K562 (cell line): ENCODE measurements around the gene TXNL4A. TPM values are rescaled to one million over a fixed set of nuclear protein-coding genes. Genes with fewer than 3 reads are reported as not detected.
A peak's percentile ranks its signal among the peaks of the same experiment; 100 is the strongest.

Source experiments
- ATAC-seq: fragments of 200-7000 bp; cut with Tn5 transposase; 3 replicates; pipeline ENCODE4 v1.9.1; 2020; ENCODE audit warnings: moderate library complexity
- BruUV-seq: library from RNA; stranded (reverse); fragments of 400-500 nt; replicated peaks from 2 replicates; lab custom pipeline; 2021; lab: Mats Ljungman, UMichigan
- CTCF ChIA-PET: fragments of 300-600 bp; formaldehyde crosslinking; extraction: SDS; loops from one replicate; lab custom pipeline; 2021; ENCODE audit warnings: low intra/inter-chr PET ratio; lab: Yijun Ruan, JAX
- POLR2A ChIA-PET: fragments of 300-600, 350-650 bp; sonication (Branson Sonifier 250); formaldehyde crosslinking; extraction: SDS; loops from one replicate; lab custom pipeline; 2021; ENCODE audit warnings: antibody characterized with exemption, inconsistent platforms; lab: Yijun Ruan, JAX
- DNase-seq, 4 experiments: peaks; one replicate each; pipeline versions ENCODE4 v3.0.0 to v3.0.0-alpha.2; 2011 to 2018; ENCODE audit warnings: low spot score in 3 of 4, mixed read lengths in 3 of 4; ENCODE audit errors: extremely low read depth in 1 of 4
- FAIRE-seq: peaks from 2 replicates; lab custom pipeline; 2011; peaks lifted over from hg19 to GRCh38; lab: Jason Lieb, UNC
- H2AFZ ChIP-seq: 2 replicates; pipeline ENCODE4 v1.6.0; 2011; ENCODE audit warnings: low read depth, low read length, control low read depth, inconsistent platforms
- H3K27ac ChIP-seq: fragments of 200-600 bp; 3 replicates; pipeline ENCODE4 v1.8.0; 2011; ENCODE audit warnings: low read depth, mild to moderate bottlenecking, control low read depth, inconsistent platforms, low read length, moderate library complexity, mixed read lengths; ENCODE audit errors: extremely low read depth
- H3K27me3 ChIP-seq, 2 experiments: fragments of 300-600 bp in 1 of 2; 2 replicates in 1 of 2; 3 replicates in 1 of 2; pipeline versions ENCODE4 v1.6.0 to v1.8.0; 2011; ENCODE audit warnings: inconsistent platforms in 2 of 2, low read length in 2 of 2, mild to moderate bottlenecking in 1 of 2, mixed read lengths in 1 of 2, moderate library complexity in 1 of 2; ENCODE audit not compliant: control insufficient read depth in 2 of 2, insufficient read depth in 2 of 2
- H3K36me3 ChIP-seq: fragments of 300-600 bp; 3 replicates; pipeline ENCODE4 v1.8.0; 2011; ENCODE audit warnings: mild to moderate bottlenecking, low read length, inconsistent platforms; ENCODE audit not compliant: control insufficient read depth, insufficient read depth
- H3K4me1 ChIP-seq, 2 experiments: fragments of 200-600 bp in 1 of 2; replicated peaks in 1 of 2; 2 replicates in 1 of 2; 3 replicates in 1 of 2; pipeline versions ENCODE4 v1.5.1 to v1.8.0; 2011; ENCODE audit warnings: inconsistent platforms in 2 of 2, low read length in 2 of 2, mild to moderate bottlenecking in 1 of 2, mixed read lengths in 1 of 2, moderate library complexity in 1 of 2; ENCODE audit not compliant: control insufficient read depth in 2 of 2, insufficient read depth in 2 of 2
- H3K4me2 ChIP-seq: 2 replicates; pipeline ENCODE4 v1.6.1; 2011; ENCODE audit warnings: low read length, control low read depth, inconsistent platforms, mixed read lengths; ENCODE audit not compliant: insufficient read depth
- H3K4me3 ChIP-seq: fragments of 200-600 bp; sonication (generic), shearing (Covaris generic); 2 replicates; pipeline ENCODE4 v1.5.1; 2016; ENCODE audit warnings: control low read depth, inconsistent platforms
- H3K79me2 ChIP-seq: fragments of 200-600 bp; 3 replicates; pipeline ENCODE4 v1.8.0; 2011; ENCODE audit warnings: low read length, inconsistent platforms; ENCODE audit not compliant: control insufficient read depth, insufficient read depth
- H3K9ac ChIP-seq, 2 experiments: 2 replicates each; pipeline versions ENCODE4 v1.6.0 to v1.6.1; 2011; ENCODE audit warnings: low read depth in 2 of 2, low read length in 2 of 2, control low read depth in 1 of 2, inconsistent platforms in 1 of 2, mild to moderate bottlenecking in 1 of 2, mixed read lengths in 1 of 2; ENCODE audit not compliant: insufficient read depth in 1 of 2
- H3K9me1 ChIP-seq: one replicate; pipeline ENCODE4 v1.6.0; 2011; ENCODE audit warnings: inconsistent platforms, mild to moderate bottlenecking, low read length, moderate library complexity; ENCODE audit not compliant: control insufficient read depth, insufficient read depth
- H3K9me3 ChIP-seq: replicated peaks from 2 replicates; pipeline ENCODE4 v1.5.1; 2011; ENCODE audit warnings: low read depth, low read length, inconsistent platforms; ENCODE audit not compliant: control insufficient read depth, insufficient read depth
- H4K20me1 ChIP-seq: replicated peaks from 2 replicates; pipeline ENCODE4 v1.6.1; 2011; ENCODE audit warnings: low read length, inconsistent platforms, mixed read lengths; ENCODE audit not compliant: control insufficient read depth, insufficient read depth
- GATAD2B ChIP-seq: fragments of 450-650 bp; IDR thresholded peaks from 2 replicates; pipeline ENCODE4 v1.6.1; 2017; ENCODE audit warnings: mild to moderate bottlenecking, borderline replicate concordance
- HNRNPUL1 ChIP-seq: fragments of 200-400 bp; formaldehyde crosslinking; IDR thresholded peaks from 2 replicates; pipeline ENCODE4 v1.6.1; 2017; ENCODE audit warnings: low read length
- HOXB6 ChIP-seq: fragments of 250-450 bp; sonication (Bioruptor Pico); IDR thresholded peaks from 2 replicates; pipeline ENCODE4 v1.5.1; 2022; ENCODE audit warnings: mild to moderate bottlenecking, borderline replicate concordance
- JUN ChIP-seq, 2 experiments: sonication (generic) in 1 of 2; formaldehyde crosslinking in 1 of 2; IDR thresholded peaks; 2 replicates each; pipeline versions ENCODE4 v1.6.1 to v1.8.0; 2012 to 2022; ENCODE audit warnings: borderline replicate concordance in 2 of 2, mild to moderate bottlenecking in 2 of 2, improper control_type of control experiment in 1 of 2, low read depth in 1 of 2, low read length in 1 of 2, missing genetic modification reagents in 1 of 2
- NCOA6 ChIP-seq: fragments of 450-650 bp; IDR thresholded peaks from 2 replicates; pipeline ENCODE4 v1.6.1; 2017; ENCODE audit warnings: mild to moderate bottlenecking
- POLR3G ChIP-seq: IDR thresholded peaks from 2 replicates; pipeline ENCODE4 v1.6.1; 2011; ENCODE audit not compliant: insufficient read length, insufficient replicate concordance; ENCODE audit errors: extremely low read depth
- ZNF695 ChIP-seq: fragments of 450-650 bp; formaldehyde crosslinking; IDR thresholded peaks from 2 replicates; pipeline ENCODE4 v1.4.0; 2020; ENCODE audit warnings: mild to moderate bottlenecking, moderate library complexity
- WGBS: fragments of 100-300 bp; shearing (Covaris generic); methylation state at CpG from one replicate; pipeline ENCODE4 v1.1.6; 2016; ENCODE audit warnings: low coverage, mixed read lengths; ENCODE audit not compliant: insufficient coverage; ENCODE audit errors: missing lambda C conversion rate; 5-methylcytosine and 5-hydroxymethylcytosine counted together
- in situ Hi-C: fragments of 300-500 bp; cut with MboI; formaldehyde crosslinking; loops from 4 replicates; pipeline ENCODE4 v1.15.0; 2018; ENCODE audit warnings: inconsistent platforms, mixed read lengths
- intact Hi-C: fragments of 100-400 bp; cut with micrococcal nuclease; formaldehyde crosslinking; loops from 2 replicates; pipeline ENCODE4 v1.14.2; 2022
- polyA plus RNA-seq, 8 experiments: library from polyadenylated mRNA; depleted of rRNA in 4 of 8; stranded (reverse) in 5 of 8; unstranded in 3 of 8; fragments of >200 nt; fragmentation: Nextera tagmentation in 2 of 8; fragmentation: Illumina TruSeq in 1 of 8; extraction: Ambion mirVana in 2 of 8; extraction: Trizol in 1 of 8; gene quantifications; 2 replicates each; pipeline versions ENCODE4 v1.2.1 to v1.2.3, GENCODE V29; 2011 to 2014; ENCODE audit warnings: inconsistent platforms in 1 of 8, missing spikeins in 1 of 8
- total RNA-seq, 7 experiments: library from RNA; depleted of rRNA in 6 of 7; stranded (reverse); fragments of >200 nt in 6 of 7; fragmentation: Illumina TruSeq in 2 of 7; extraction: Trizol in 2 of 7; gene quantifications; 2 replicates each; pipeline versions ENCODE4 v1.2.1 to v1.2.3, GENCODE V29; 2011 to 2021; ENCODE audit warnings: low replicate concordance in 1 of 7
- TF ChIP-seq, protein P1 (sequence below): fragments of 250-450 bp; sonication (Bioruptor Pico); IDR thresholded peaks from 2 replicates; pipeline ENCODE4 v1.5.1; 2021; ENCODE audit warnings: mild to moderate bottlenecking
- TF ChIP-seq, protein P2 (sequence below): fragments of 450-650 bp; IDR thresholded peaks from 2 replicates; pipeline ENCODE4 v1.6.1; 2016; ENCODE audit warnings: antibody characterized with exemption
- TF ChIP-seq, protein P3 (sequence below): fragments of 450-650 bp; IDR thresholded peaks from 2 replicates; pipeline ENCODE4 v1.6.1; 2016; ENCODE audit warnings: low read depth, mild to moderate bottlenecking, moderate library complexity

TXNL4A gene
- total and polyA plus RNA-seq, 9 of the 15 experiments (the other 6 are each of a cell fraction or from before 2014, with no cell fraction given): 27.0 to 132 (median 87.5) TPM

DNA sequence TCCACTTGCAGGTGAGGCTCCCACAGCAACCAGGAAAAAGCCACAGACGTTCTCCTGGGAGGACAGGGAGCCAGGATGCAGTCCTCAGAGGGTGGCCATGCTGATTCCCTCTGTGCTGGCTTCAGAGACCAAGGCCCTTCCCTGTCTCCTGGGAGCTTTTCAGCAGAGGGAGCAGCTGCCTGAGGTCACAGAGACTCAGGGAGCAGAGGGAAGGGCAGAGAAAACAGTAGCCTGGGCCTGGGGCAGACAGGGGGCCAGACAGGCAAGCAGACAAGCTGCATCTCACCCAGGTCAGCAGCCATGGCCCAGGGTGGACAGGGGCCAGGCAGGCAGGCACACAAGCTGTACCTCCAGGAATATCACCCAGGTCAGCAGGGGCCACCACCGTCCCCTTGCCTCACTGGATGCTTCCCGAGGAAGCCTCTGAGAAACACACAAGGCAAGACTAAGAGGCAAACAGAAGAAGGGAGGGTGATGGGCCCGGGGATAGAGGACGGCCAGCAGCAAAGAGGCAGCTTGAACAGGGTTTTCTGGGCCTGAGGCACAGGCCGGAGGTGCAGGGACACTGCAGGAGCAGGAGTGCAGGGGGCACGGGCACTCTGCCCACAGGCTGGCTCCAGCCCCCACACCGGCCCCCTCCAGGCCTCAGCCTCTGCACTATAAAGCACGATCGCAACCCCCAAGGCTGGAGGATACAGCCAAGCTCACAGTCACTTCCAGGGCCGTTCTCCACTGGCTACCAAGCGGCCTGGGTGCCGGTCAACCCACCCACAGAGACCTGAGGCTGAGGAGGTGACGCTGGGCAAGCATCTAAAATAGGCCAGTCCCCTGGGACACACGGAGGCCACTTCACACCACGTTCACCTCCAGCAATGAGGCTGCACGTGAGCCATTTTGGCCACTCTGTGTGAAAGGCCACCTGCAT is 43.0 kb downstream of the TXNL4A start:
- peak overlapping the region in 1 of 2 experiments; percentile 58; a peak in 1 of 4 replicates for H3K9ac ChIP-seq
- H3K4me2 ChIP-seq: no peak overlapping the region
- no TSS peak for BruUV-seq
- H3K9me1 ChIP-seq: no peaks in the 10 kb centered on the region
- no peak for ATAC-seq
- peaks cover 16% of the 10 kb centered on the region for H4K20me1 ChIP-seq
- ChIA-PET POLR2A (no interaction called here), CTCF (no interaction called here)
- peaks cover 4% of the 10 kb centered on the region for H3K36me3 ChIP-seq
- H3K79me2 ChIP-seq: peaks cover 6% of the 10 kb centered on the region; the same call in 1 of the 3 replicates
- intact Hi-C loops: no loop called here
- H3K27me3 ChIP-seq: no peaks in the 10 kb centered on the region
- no peaks in the 10 kb centered on the region for H3K9me3 ChIP-seq
- no peak for FAIRE-seq
- in situ Hi-C loops: no loop called here
- no peak overlapping the region for H3K27ac ChIP-seq
- peaks cover 9 to 43% of the 10 kb centered on the region in 2 experiments; a peak in 4 of 5 replicates for H3K4me1 ChIP-seq
- 83% methylated on average over 6 of the region's 17 CpGs for WGBS
- DNase-seq: no peak
- TF ChIP-seq, protein P1, sequence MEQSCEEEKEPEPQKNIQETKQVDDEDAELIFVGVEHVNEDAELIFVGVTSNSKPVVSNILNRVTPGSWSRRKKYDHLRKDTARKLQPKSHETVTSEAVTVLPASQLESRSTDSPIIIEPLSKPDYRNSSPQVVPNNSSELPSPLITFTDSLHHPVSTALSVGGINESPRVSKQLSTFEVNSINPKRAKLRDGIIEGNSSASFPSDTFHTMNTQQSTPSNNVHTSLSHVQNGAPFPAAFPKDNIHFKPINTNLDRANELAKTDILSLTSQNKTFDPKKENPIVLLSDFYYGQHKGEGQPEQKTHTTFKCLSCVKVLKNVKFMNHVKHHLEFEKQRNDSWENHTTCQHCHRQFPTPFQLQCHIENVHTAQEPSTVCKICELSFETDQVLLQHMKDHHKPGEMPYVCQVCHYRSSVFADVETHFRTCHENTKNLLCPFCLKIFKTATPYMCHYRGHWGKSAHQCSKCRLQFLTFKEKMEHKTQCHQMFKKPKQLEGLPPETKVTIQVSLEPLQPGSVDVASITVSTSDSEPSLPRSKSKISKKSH: no peak
- H3K4me3 ChIP-seq: no peak overlapping the region
- no peak overlapping the region for H2AFZ ChIP-seq

DNA sequence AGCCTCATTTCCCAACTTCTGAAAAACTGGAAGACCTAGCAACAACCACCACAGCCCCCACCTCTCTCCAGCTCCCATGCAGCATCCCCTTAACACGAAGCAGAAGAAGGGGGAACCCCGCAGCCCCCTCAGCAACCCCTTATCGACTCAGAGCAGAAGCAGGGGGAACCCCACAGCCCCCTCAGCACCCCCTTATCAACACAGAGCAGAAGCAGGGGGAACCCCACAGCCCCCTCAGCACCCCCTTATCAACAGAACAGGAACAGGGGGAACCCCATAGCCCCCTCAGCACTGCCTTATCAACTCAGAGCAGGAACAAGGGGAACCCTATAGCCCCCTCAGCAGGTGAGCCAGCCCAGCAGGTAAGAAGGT is 43.6 kb downstream of the TXNL4A start:
- Histone ChIP-seq H2AFZ (no peak overlapping the region), H3K4me2 (no peak overlapping the region), H3K36me3 (peaks cover 4% of the 10 kb centered on the region), H3K9ac (no peak overlapping the region), H3K27me3 (no peaks in the 10 kb centered on the region), H3K9me1 (no peaks in the 10 kb centered on the region), H3K4me3 (no peak overlapping the region), H3K27ac (no peak overlapping the region), H3K79me2 (no peaks in the 10 kb centered on the region), H3K9me3 (no peaks in the 10 kb centered on the region), H4K20me1 (peaks cover 16% of the 10 kb centered on the region), H3K4me1 (peaks cover 6 to 37% of the 10 kb centered on the region in 2 experiments; a peak in 4 of 5 replicates)
- FAIRE-seq (no peak), DNase-seq (peak in 2 of 4 experiments; percentile 15 to 22), ATAC-seq (no peak)
- intact Hi-C loops (no loop called here), in situ Hi-C loops (no loop called here)
- POLR2A ChIA-PET: no interaction called here
- CTCF ChIA-PET: no interaction called here
- 7% methylated on average over 3 of the region's 3 CpGs for WGBS
- no TSS peak for BruUV-seq
- no peak for TF ChIP-seq HNRNPUL1
- TF ChIP-seq POLR3G: no peak
- no peak for TF ChIP-seq GATAD2B
- TF ChIP-seq, protein P2, sequence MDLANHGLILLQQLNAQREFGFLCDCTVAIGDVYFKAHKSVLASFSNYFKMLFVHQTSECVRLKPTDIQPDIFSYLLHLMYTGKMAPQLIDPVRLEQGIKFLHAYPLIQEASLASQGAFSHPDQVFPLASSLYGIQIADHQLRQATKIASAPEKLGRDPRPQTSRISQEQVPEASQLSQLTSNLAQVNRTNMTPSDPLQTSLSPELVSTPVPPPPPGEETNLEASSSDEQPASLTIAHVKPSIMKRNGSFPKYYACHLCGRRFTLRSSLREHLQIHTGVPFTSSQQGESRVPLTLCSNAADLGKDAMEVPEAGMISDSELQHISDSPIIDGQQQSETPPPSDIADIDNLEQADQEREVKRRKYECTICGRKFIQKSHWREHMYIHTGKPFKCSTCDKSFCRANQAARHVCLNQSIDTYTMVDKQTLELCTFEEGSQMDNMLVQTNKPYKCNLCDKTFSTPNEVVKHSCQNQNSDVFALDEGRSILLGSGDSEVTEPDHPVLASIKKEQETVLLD: no peak
- TF ChIP-seq JUN (IDR thresholded peaks at IDR 0.05; ENCODE audit: borderline replicate concordance, low read depth, low read length): no peak
- no peak for TF ChIP-seq JUN (CRISPR knock-in tag; IDR thresholded peaks at IDR 0.05; ENCODE audit: borderline replicate concordance)
- no peak for TF ChIP-seq HOXB6
- no peak for TF ChIP-seq NCOA6
- TF ChIP-seq ZNF695 (CRISPR knock-in tag): no peak
- TF ChIP-seq, protein P3, sequence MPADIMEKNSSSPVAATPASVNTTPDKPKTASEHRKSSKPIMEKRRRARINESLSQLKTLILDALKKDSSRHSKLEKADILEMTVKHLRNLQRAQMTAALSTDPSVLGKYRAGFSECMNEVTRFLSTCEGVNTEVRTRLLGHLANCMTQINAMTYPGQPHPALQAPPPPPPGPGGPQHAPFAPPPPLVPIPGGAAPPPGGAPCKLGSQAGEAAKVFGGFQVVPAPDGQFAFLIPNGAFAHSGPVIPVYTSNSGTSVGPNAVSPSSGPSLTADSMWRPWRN: no peak
